B cell (primary cell): ENCODE measurements around the gene PKIB. TPM values are rescaled to one million over a fixed set of nuclear protein-coding genes. Genes with fewer than 3 reads are reported as not detected.

Source experiments
- ATAC-seq: fragments of 200-7000 bp; cut with Tn5 transposase; one replicate; pipeline ENCODE4 v1.10.0; 2021; ENCODE audit warnings: low read depth, mild to moderate bottlenecking, moderate number of reproducible peaks, moderate library complexity
- CTCF ChIA-PET: fragments of 350-600 bp; sonication (Branson Sonifier 250); formaldehyde crosslinking; loops from one replicate; lab custom pipeline; 2021; ENCODE audit warnings: antibody characterized with exemption, inconsistent platforms; lab: Charles Lee
- POLR2A ChIA-PET: fragments of 350-600 bp; sonication (Branson Sonifier 250); formaldehyde crosslinking; loops from one replicate; lab custom pipeline; 2021; ENCODE audit warnings: antibody characterized with exemption; lab: Charles Lee
- DNase-seq: peaks from one replicate; pipeline ENCODE4 v3.0.0; 2013
- H2AFZ ChIP-seq: 2 replicates; pipeline ENCODE4 v1.6.1; 2012; ENCODE audit warnings: mild to moderate bottlenecking, low read depth, low read length; ENCODE audit not compliant: insufficient read depth, poor library complexity, severe bottlenecking
- H3K27ac ChIP-seq, 2 donors: 1 replicate in 1 of 2; 2 replicates in 1 of 2; pipeline ENCODE4 v1.5.1; 2012 to 2013; ENCODE audit warnings: low read length in 2 of 2, mild to moderate bottlenecking in 2 of 2, moderate library complexity in 1 of 2
- H3K27me3 ChIP-seq, 4 experiments: fragments of 200-600 bp in 1 of 4; sonication (generic) in 1 of 4; replicated peaks in 1 of 4; 1 replicate in 2 of 4; 2 replicates in 2 of 4; pipeline versions ENCODE4 v1.6.1 to v1.7.0; 2013 to 2016; ENCODE audit warnings: low read length in 3 of 4, mild to moderate bottlenecking in 2 of 4, mixed read lengths in 1 of 4, moderate library complexity in 1 of 4; ENCODE audit not compliant: insufficient read depth in 4 of 4, control insufficient read depth in 3 of 4; ENCODE audit errors: control extremely low read depth in 1 of 4
- H3K36me3 ChIP-seq, 2 experiments: replicated peaks in 1 of 2; 1 replicate in 1 of 2; 2 replicates in 1 of 2; pipeline versions ENCODE4 v1.6.1 to v1.7.1; 2013; ENCODE audit warnings: low read length in 1 of 2; ENCODE audit not compliant: insufficient read depth in 2 of 2, control insufficient read depth in 1 of 2; ENCODE audit errors: control extremely low read depth in 1 of 2, extremely low read depth in 1 of 2
- H3K4me1 ChIP-seq, 2 donors: fragments of 200-600 bp in 1 of 2; sonication (generic) in 1 of 2; 1 replicate in 1 of 2; 2 replicates in 1 of 2; pipeline versions ENCODE4 v1.5.1 to v1.6.1; 2013 to 2017; ENCODE audit warnings: low read length in 2 of 2; ENCODE audit not compliant: control insufficient read depth in 2 of 2, insufficient read depth in 2 of 2
- H3K4me2 ChIP-seq: replicated peaks from 2 replicates; pipeline ENCODE3; 2012; ENCODE audit warnings: mild to moderate bottlenecking, low read depth, low read length; ENCODE audit not compliant: poor library complexity, severe bottlenecking
- H3K4me3 ChIP-seq, 5 experiments: fragments of 200-600 bp in 1 of 5; sonication (generic) in 1 of 5; 1 replicate in 3 of 5; 2 replicates in 2 of 5; pipeline versions ENCODE4 v1.5.1 to v1.7.0; 2011 to 2016; ENCODE audit warnings: low read length in 4 of 5, mild to moderate bottlenecking in 4 of 5, low read depth in 2 of 5, control low read depth in 1 of 5, moderate library complexity in 1 of 5; ENCODE audit not compliant: insufficient read depth in 1 of 5; ENCODE audit errors: control extremely low read depth in 1 of 5, extremely low read depth in 1 of 5
- H3K79me2 ChIP-seq: fragments of 200-600 bp; sonication (generic); one replicate; pipeline ENCODE4 v1.6.0; 2016; ENCODE audit warnings: low read length; ENCODE audit not compliant: control insufficient read depth, insufficient read depth
- H3K9ac ChIP-seq: fragments of 200-600 bp; sonication (generic); 2 replicates; pipeline ENCODE4 v1.6.1; 2017; ENCODE audit warnings: mild to moderate bottlenecking, low read length, moderate library complexity
- H3K9me3 ChIP-seq, 3 donors: one replicate each; pipeline versions ENCODE4 v1.6.1 to v1.7.1; 2013; ENCODE audit warnings: low read length in 2 of 3; ENCODE audit not compliant: control insufficient read depth in 2 of 3, insufficient read depth in 1 of 3; ENCODE audit errors: control extremely low read depth in 1 of 3
- H4K20me1 ChIP-seq: 2 replicates; pipeline ENCODE4 v1.6.0; 2012; ENCODE audit warnings: mild to moderate bottlenecking, low read length; ENCODE audit not compliant: insufficient read depth, control insufficient read depth, poor library complexity, severe bottlenecking
- H3K27ac Mint-ChIP-seq: one replicate; pipeline ENCODE4 v1.8.0; 2021; ENCODE audit warnings: mixed read lengths
- H3K27me3 Mint-ChIP-seq: one replicate; pipeline ENCODE4 v1.8.0; 2021; ENCODE audit warnings: mixed read lengths
- H3K4me1 Mint-ChIP-seq: one replicate; pipeline ENCODE4 v1.8.0; 2021; ENCODE audit warnings: mixed read lengths
- H3K4me3 Mint-ChIP-seq: one replicate; pipeline ENCODE4 v1.8.0; 2021; ENCODE audit warnings: mixed read lengths
- H3K9me3 Mint-ChIP-seq: one replicate; pipeline ENCODE4 v1.8.0; 2022; ENCODE audit warnings: mixed read lengths; ENCODE audit not compliant: insufficient read depth
- EZH2 ChIP-seq: IDR thresholded peaks from 2 replicates; pipeline ENCODE4 v1.6.1; 2012; ENCODE audit warnings: borderline replicate concordance, low read depth, mild to moderate bottlenecking, moderate library complexity, low read length; ENCODE audit not compliant: insufficient read depth, poor library complexity, severe bottlenecking
- intact Hi-C: fragments of 100-400 bp; cut with micrococcal nuclease; formaldehyde crosslinking; loops from one replicate; pipeline ENCODE4 v1.10.0; 2022
- polyA plus RNA-seq: library from polyadenylated mRNA; depleted of rRNA; stranded (reverse); fragments of >200 nt; gene quantifications from 2 replicates; pipeline ENCODE4 v1.2.3, GENCODE V29; 2012
- total RNA-seq, 2 donors: library from RNA; stranded (reverse); fragments of 120-200 nt in 1 of 2; gene quantifications; 1 replicate in 1 of 2; 2 replicates in 1 of 2; pipeline versions ENCODE4 v1.2.3 to v1.2.4, GENCODE V29; 2013 to 2022
- TF ChIP-seq, protein P1 (sequence below): fragments of 200-600 bp; IDR thresholded peaks from one replicate; pipeline ENCODE4 v1.8.0; 2022; ENCODE audit warnings: antibody characterized with exemption, mild to moderate bottlenecking

Gene PKIB
- total and polyA plus RNA-seq, 2 donors (not counting 1 experiment from before 2014, with no cell fraction given): 0.27 to 1.2 TPM

DNA sequence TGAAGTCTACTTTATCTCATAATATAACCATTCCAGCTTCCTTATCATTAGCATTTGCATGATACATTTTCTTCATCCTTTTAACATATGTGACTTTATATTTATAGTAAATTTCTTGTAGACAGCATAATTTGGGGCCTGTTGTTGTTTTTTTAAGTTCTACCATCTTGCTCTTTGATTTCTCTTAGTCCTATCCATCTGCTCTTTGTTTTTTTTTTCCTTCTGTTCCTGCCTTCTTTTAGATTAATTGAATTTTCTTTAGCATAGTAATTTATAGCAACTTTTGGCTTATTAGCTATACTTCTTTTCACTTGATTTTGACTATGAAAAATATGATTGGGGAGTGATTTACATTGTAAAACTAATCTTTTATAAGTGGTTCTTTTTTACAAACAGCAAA, 150.1 kb downstream of the PKIB start:
- H3K36me3 ChIP-seq: no peaks in the 10 kb centered on the region
- ChIA-PET POLR2A (no interaction called here), CTCF (interaction anchor here (1.9 kb wide), 1 partner anchor 79 kb away, joined by 4 read pairs; no protein-coding TSS in a partner anchor)
- TF ChIP-seq, protein P1, sequence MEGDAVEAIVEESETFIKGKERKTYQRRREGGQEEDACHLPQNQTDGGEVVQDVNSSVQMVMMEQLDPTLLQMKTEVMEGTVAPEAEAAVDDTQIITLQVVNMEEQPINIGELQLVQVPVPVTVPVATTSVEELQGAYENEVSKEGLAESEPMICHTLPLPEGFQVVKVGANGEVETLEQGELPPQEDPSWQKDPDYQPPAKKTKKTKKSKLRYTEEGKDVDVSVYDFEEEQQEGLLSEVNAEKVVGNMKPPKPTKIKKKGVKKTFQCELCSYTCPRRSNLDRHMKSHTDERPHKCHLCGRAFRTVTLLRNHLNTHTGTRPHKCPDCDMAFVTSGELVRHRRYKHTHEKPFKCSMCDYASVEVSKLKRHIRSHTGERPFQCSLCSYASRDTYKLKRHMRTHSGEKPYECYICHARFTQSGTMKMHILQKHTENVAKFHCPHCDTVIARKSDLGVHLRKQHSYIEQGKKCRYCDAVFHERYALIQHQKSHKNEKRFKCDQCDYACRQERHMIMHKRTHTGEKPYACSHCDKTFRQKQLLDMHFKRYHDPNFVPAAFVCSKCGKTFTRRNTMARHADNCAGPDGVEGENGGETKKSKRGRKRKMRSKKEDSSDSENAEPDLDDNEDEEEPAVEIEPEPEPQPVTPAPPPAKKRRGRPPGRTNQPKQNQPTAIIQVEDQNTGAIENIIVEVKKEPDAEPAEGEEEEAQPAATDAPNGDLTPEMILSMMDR: no peak
- TF ChIP-seq EZH2: no peak
- no peaks in the 10 kb centered on the region for H3K79me2 ChIP-seq
- H3K9me3 Mint-ChIP-seq: no peaks in the 10 kb centered on the region
- no peak for DNase-seq
- no peak overlapping the region for H3K4me2 ChIP-seq
- no peaks in the 10 kb centered on the region for H3K27me3 Mint-ChIP-seq
- H3K9ac ChIP-seq: no peak overlapping the region
- ATAC-seq: no peak
- H3K27me3 ChIP-seq: no peaks in the 10 kb centered on the region
- no peaks in the 10 kb centered on the region for H3K9me3 ChIP-seq
- no peak overlapping the region for H3K4me3 Mint-ChIP-seq
- H3K4me1 ChIP-seq: no peaks in the 10 kb centered on the region
- peaks cover 8% of the 10 kb centered on the region for H3K4me1 Mint-ChIP-seq
- H3K27ac Mint-ChIP-seq: no peak overlapping the region
- no peak overlapping the region for H3K4me3 ChIP-seq
- no peak overlapping the region for H3K27ac ChIP-seq
- H4K20me1 ChIP-seq: no peaks in the 10 kb centered on the region
- H2AFZ ChIP-seq: no peak overlapping the region
- intact Hi-C loops: no loop called here

DNA sequence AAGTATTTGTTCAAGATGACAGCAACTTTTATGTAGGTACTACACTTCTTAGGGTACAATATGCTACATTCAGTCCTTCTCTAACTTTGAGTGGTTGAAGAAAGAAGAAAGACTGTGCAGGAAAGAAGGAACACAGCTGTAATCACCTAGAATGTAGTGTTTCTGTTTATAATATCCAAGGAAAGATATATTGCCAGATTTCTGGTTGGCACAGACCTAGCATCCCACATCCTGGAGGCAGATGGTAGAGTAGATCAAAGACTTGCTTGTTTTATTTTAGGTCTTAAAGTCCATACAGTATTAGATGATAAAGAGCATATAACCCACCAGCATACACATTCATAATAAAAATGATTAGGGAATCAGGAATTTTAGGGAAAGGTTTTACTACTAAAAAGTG, 156.1 kb downstream of the PKIB start:
- H3K27ac ChIP-seq: no peak overlapping the region
- H3K36me3 ChIP-seq: no peaks in the 10 kb centered on the region
- H3K9me3 ChIP-seq: no peaks in the 10 kb centered on the region
- no peak overlapping the region for H3K9ac ChIP-seq
- no peaks in the 10 kb centered on the region for H3K4me1 ChIP-seq
- H2AFZ ChIP-seq: no peak overlapping the region
- no peak overlapping the region for H3K27ac Mint-ChIP-seq
- no peaks in the 10 kb centered on the region for H3K27me3 ChIP-seq
- intact Hi-C loops: no loop called here
- no peaks in the 10 kb centered on the region for H3K79me2 ChIP-seq
- no peak overlapping the region for H3K4me3 ChIP-seq
- no peak overlapping the region for H3K4me2 ChIP-seq
- no peaks in the 10 kb centered on the region for H3K4me1 Mint-ChIP-seq
- DNase-seq: no peak
- no peaks in the 10 kb centered on the region for H3K27me3 Mint-ChIP-seq
- TF ChIP-seq, protein P1: no peak
- no peak for TF ChIP-seq EZH2
- no peak overlapping the region for H3K4me3 Mint-ChIP-seq
- ATAC-seq: no peak
- POLR2A ChIA-PET: no interaction called here
- no peaks in the 10 kb centered on the region for H3K9me3 Mint-ChIP-seq
- H4K20me1 ChIP-seq: no peaks in the 10 kb centered on the region
- CTCF ChIA-PET: no interaction called here
